ENCODE results near the gene LRRC72.
"Not testable (repeated sequence)": the region's sequence is repeated elsewhere in the genome, so short reads cannot be mapped to it uniquely, and the experiment has no call there.

Gene LRRC72

GRCh38 chr7:16531707-16532106, 5.1 kb downstream of the LRRC72 start:
- DNase-seq: no peak

GRCh38 chr7:16532272-16532671, 5.6 kb downstream of the LRRC72 start:
- no peak for DNase-seq

- no peak for DNase-seq
Observed at GRCh38 chr7:16535500-16535899, 8.9 kb downstream of the LRRC72 start.

DNA sequence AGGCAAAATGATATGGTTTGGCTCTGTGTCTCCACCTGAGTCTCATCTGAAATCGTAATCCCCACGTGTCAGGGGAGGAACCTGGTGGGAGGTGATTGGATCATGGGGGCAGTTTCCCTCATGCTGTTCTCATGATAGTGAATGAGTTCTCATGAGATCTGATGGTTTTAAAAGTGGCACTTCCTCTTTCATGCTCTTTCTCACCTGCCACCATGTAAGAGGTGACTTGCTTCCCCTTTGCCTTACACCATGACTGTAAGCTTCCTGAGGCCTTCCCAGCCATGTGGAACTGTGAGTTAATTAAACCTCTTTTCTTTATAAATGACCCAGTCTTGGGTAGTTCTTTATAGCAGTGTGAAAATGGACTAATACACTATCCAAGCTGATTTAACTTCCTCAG, 13.9 kb downstream of the LRRC72 start:
- DNase-seq: not testable (repeated sequence)

GRCh38 chr7:16542401-16542800, 15.8 kb downstream of the LRRC72 start:
- no peak for DNase-seq

- no peak for DNase-seq
Observed at GRCh38 chr7:16543456-16543855, 16.8 kb downstream of the LRRC72 start.

DNA sequence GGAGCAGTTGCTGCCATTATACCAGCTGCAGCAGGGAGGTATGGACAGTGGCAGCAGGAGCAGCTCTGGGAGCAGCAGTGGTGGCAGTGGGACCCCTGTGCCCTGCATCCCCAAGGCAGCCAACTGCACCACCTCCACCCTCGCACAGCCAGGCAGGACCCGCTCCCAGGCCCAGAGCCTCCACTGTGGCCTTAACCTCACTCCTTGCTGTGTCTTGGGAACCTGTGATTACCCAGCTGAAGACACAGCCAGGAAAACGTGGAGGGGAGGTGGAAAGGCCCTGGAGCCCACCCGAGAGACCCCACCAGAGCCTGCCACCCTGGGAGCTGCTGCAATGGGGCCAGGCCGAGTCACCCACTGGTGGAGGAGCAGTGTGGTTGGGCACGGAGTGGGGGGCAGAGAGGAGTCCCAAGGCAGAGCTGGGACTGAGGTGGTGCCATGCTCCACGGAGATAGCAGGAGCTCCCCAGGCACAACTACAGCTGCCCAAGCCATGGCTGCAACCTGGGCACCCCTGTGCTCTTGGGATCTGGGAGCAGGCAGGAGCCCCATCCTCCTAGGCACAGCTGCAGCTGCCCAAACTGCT, 20.4 kb downstream of the LRRC72 start:
- DNase-seq: no peak

DNA sequence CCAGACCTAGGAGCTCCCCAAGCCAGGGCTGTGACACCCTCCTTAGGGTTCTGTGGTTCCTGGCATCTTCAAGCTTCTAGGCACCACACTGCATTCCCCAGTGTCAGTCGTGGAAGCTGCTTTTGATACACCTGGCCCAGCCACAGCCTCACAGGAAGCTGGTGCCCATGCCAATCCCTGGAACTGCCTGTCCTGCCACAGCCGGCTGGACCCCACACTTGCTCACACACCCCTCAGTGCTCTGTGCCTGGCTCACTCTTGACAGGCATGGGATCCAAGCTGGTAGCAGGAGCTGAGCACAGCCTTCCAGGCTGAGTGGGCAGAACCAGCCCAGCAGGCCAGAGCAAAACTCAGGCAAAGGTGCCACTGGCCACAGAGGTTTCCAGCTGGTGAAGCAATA, 21.8 kb downstream of the LRRC72 start:
- no peak for DNase-seq

- no peak for DNase-seq
Observed at GRCh38 chr7:16550671-16551070, 24.0 kb downstream of the LRRC72 start.

GRCh38 chr7:16554518-16555236, 28.1 kb downstream of the LRRC72 start:
- DNase-seq: no peak

- DNase-seq: no peak
Observed at GRCh38 chr7:16556359-16556758, 29.7 kb downstream of the LRRC72 start.

- no peak for DNase-seq
Observed at GRCh38 chr7:16558761-16559302, 32.2 kb downstream of the LRRC72 start.

- DNase-seq: no peak
Observed at GRCh38 chr7:16559497-16560179, 33.0 kb downstream of the LRRC72 start.

DNA sequence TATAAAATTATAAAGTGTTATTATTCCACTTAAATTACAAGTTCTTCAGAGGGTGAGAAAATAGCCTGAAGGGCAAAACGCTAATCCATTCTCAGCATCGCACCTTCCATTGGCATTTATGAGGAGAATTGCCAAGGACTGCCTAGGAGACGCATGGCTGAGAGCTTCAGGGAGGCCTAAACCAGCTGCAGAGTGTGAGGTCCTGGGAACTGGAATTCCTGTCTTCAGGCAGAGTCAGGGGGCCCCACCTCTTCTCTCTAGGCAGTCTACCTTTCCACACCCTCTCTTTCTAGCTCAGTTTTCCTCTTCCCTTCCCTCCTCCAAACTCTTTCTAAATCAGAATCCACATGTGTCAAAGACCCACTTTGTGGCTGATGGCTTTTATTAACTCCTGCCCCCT, 35.3 kb downstream of the LRRC72 start:
- DNase-seq: no peak

- no peak for DNase-seq
Observed at GRCh38 chr7:16562456-16563220, 36.0 kb downstream of the LRRC72 start.

GRCh38 chr7:16563281-16564022, 36.8 kb downstream of the LRRC72 start:
- DNase-seq: no peak

GRCh38 chr7:16564023-16564380, 37.4 kb downstream of the LRRC72 start:
- DNase-seq: no peak

DNA sequence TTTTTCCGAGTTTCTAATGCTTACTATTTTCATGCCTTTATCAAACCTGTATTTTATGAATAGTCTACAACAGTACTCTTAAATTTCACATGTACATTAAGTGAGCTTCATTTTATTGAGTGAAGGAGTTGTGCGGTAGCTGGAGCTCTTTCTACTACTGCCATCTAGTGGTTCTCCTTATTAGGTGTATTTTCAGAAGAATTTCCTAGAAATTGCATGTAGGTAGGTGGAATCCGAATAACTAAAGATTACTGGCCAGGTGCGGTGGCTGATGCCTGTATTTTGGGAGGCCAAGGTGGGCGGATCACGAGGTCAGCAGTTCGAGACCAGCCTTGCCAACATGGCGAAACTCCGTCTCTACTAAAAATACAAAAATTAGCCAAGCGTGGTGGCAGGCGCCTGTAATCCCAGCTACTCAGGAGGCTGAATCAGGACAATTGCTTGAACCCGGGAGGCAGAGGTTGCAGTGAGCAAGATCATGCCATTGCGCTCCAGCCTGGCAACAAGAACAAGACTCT, 38.3 kb downstream of the LRRC72 start:
- no peak for DNase-seq

GRCh38 chr7:16571941-16572340, 45.3 kb downstream of the LRRC72 start:
- DNase-seq: no peak

GRCh38 chr7:16579216-16579615, 52.6 kb downstream of the LRRC72 start:
- DNase-seq: no peak

- DNase-seq: no peak
Observed at GRCh38 chr7:16581286-16581685, 54.7 kb downstream of the LRRC72 start.

DNA sequence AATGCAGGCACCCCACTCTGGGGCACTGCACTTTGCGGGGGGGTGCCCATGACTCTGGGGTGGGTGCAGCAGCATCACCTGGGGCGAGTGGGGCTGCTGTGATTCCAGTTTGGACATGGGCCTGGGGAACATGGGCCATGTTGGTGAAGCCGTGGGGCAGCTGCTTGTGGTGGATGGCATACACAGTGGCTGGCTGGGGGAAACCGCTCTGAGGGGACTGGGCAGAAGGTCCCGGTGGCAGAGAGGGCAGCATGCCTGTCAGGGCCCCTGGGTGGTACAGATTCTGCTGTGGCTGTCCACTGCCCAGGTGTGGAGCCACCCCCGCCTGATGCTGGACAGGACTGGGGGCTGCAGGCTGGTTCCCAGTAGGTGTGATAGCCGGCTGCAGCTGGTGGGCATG, 57.2 kb downstream of the LRRC72 start:
- DNase-seq: no peak

Measured in activated CD4-positive, CD25-positive, alpha-beta regulatory T cell treated with anti-CD3 and anti-CD28 coated beads, Interleukin-2, amount 50 U/mL, for 72 hours (primary cell).